Fibroblast of lung (primary cell): ENCODE data around the gene JAK2. TPM values are rescaled to one million over a fixed set of nuclear protein-coding genes. Genes with fewer than 3 reads are reported as not detected.
A peak's percentile ranks its signal among the peaks of the same experiment; 100 is the strongest.

Experiments
- DNase-seq, 2 donors: peaks; one replicate each; pipeline versions ENCODE4 v3.0.0 to v3.0.0-alpha.2; 2010; ENCODE audit warnings: low read depth in 2 of 2
- H2AFZ ChIP-seq: 2 replicates; pipeline ENCODE4 v1.5.1; 2012; ENCODE audit warnings: low read length, control low read depth, inconsistent platforms
- H3K27ac ChIP-seq: 2 replicates; pipeline ENCODE4 v1.5.1; 2011; ENCODE audit warnings: low read length, control low read depth; ENCODE audit not compliant: insufficient read depth
- H3K27me3 ChIP-seq: 2 replicates; pipeline ENCODE4 v1.5.1; 2011; ENCODE audit warnings: mild to moderate bottlenecking, low read length; ENCODE audit not compliant: control insufficient read depth, insufficient read depth
- H3K36me3 ChIP-seq: 2 replicates; pipeline ENCODE4 v1.5.1; 2011; ENCODE audit warnings: low read length; ENCODE audit not compliant: control insufficient read depth, insufficient read depth
- H3K4me1 ChIP-seq: 2 replicates; pipeline ENCODE4 v1.5.1; 2011; ENCODE audit warnings: low read length; ENCODE audit not compliant: control insufficient read depth, insufficient read depth; ENCODE audit errors: extremely low read depth
- H3K4me2 ChIP-seq: 2 replicates; pipeline ENCODE4 v1.5.1; 2011; ENCODE audit warnings: low read length, control low read depth; ENCODE audit not compliant: insufficient read depth; ENCODE audit errors: extremely low read depth
- H3K4me3 ChIP-seq, 4 experiments: fragments of 200-600 bp in 1 of 4; sonication (generic) in 1 of 4; replicated peaks in 1 of 4; 2 replicates each; pipeline ENCODE4 v1.5.1; 2011 to 2016; ENCODE audit warnings: low read length in 4 of 4, low read depth in 3 of 4, mild to moderate bottlenecking in 3 of 4, control low read depth in 2 of 4, inconsistent platforms in 1 of 4, mixed read lengths in 1 of 4; ENCODE audit not compliant: insufficient read depth in 1 of 4; ENCODE audit errors: control extremely low read depth in 1 of 4
- H3K79me2 ChIP-seq: 2 replicates; pipeline ENCODE4 v1.5.1; 2012; ENCODE audit warnings: mild to moderate bottlenecking, low read length, inconsistent platforms; ENCODE audit not compliant: control insufficient read depth, insufficient read depth
- H3K9ac ChIP-seq: 2 replicates; pipeline ENCODE4 v1.5.1; 2011; ENCODE audit warnings: mild to moderate bottlenecking, low read length, control low read depth; ENCODE audit not compliant: insufficient read depth
- H3K9me3 ChIP-seq: 2 replicates; pipeline ENCODE4 v1.5.1; 2012; ENCODE audit warnings: low read depth, low read length; ENCODE audit not compliant: control insufficient read depth, insufficient read depth
- H4K20me1 ChIP-seq: 2 replicates; pipeline ENCODE4 v1.5.1; 2011; ENCODE audit warnings: low read length; ENCODE audit not compliant: control insufficient read depth, insufficient read depth; ENCODE audit errors: extremely low read depth
- EZH2 ChIP-seq: IDR thresholded peaks from 2 replicates; pipeline ENCODE4 v1.5.1; 2012; ENCODE audit warnings: low read length, control low read depth, mild to moderate bottlenecking; ENCODE audit errors: missing control alignments
- polyA plus RNA-seq, 2 donors: library from polyadenylated mRNA; depleted of rRNA in 1 of 2; stranded (reverse) in 1 of 2; unstranded in 1 of 2; fragments of >200 nt; gene quantifications; 2 replicates each; pipeline ENCODE4 v1.2.1, GENCODE V29; 2011 to 2012; ENCODE audit warnings: missing spikeins in 1 of 2
- total RNA-seq: library from RNA; depleted of rRNA; stranded (reverse); fragments of >200 nt; gene quantifications from 2 replicates; pipeline ENCODE4 v1.2.1, GENCODE V29; 2014
- TF ChIP-seq, protein P1 (sequence below), 2 donors: IDR thresholded peaks in 1 of 2; conservative IDR thresholded peaks in 1 of 2; 1 replicate in 1 of 2; 2 replicates in 1 of 2; pipeline ENCODE4 v1.5.1; 2011 to 2012; ENCODE audit warnings: low read length in 2 of 2, control low read depth in 1 of 2, inconsistent platforms in 1 of 2, low read depth in 1 of 2, mild to moderate bottlenecking in 1 of 2

Gene JAK2
- total and polyA plus RNA-seq, 2 donors (not counting 1 experiment from before 2014, with no cell fraction given) = 5.0 to 13.4 TPM

DNA sequence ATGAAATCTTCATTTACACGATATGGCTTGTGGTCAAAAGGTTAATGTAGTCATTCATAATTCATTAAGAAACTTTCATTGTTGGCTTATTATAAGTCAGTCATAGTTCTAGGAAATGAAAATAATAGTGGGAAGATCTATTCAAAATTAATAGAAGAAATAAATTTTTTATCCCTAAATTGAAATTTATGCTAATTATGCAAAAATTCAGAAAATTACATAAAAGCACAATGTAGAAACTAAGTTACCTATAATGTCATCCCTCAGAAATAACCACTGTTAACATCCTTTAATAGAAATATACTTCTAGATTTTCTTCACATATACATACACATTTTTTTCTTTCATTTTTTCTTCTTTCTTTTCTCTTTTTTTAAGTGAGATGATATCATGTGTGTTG lies 15.9 kb upstream of the JAK2 start:
- Histone ChIP-seq H3K27ac (no peak overlapping the region), H4K20me1 (no peaks in the 10 kb centered on the region), H3K9ac (no peak overlapping the region), H3K4me1 (no peaks in the 10 kb centered on the region), H3K4me2 (no peak overlapping the region), H3K27me3 (no peaks in the 10 kb centered on the region), H3K9me3 (no peaks in the 10 kb centered on the region), H3K79me2 (no peaks in the 10 kb centered on the region), H3K36me3 (no peaks in the 10 kb centered on the region), H2AFZ (no peak overlapping the region), H3K4me3 (no peak overlapping the region)
- TF ChIP-seq, protein P1, sequence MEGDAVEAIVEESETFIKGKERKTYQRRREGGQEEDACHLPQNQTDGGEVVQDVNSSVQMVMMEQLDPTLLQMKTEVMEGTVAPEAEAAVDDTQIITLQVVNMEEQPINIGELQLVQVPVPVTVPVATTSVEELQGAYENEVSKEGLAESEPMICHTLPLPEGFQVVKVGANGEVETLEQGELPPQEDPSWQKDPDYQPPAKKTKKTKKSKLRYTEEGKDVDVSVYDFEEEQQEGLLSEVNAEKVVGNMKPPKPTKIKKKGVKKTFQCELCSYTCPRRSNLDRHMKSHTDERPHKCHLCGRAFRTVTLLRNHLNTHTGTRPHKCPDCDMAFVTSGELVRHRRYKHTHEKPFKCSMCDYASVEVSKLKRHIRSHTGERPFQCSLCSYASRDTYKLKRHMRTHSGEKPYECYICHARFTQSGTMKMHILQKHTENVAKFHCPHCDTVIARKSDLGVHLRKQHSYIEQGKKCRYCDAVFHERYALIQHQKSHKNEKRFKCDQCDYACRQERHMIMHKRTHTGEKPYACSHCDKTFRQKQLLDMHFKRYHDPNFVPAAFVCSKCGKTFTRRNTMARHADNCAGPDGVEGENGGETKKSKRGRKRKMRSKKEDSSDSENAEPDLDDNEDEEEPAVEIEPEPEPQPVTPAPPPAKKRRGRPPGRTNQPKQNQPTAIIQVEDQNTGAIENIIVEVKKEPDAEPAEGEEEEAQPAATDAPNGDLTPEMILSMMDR (conservative IDR thresholded peaks at IDR 0.05 in 1 of 2, IDR thresholded peaks at IDR 0.05 in 1 of 2; ENCODE audit: low read depth in 1 of 2, low read length in 2 of 2) = no peak
- no peak for TF ChIP-seq EZH2
- no peak for DNase-seq

DNA sequence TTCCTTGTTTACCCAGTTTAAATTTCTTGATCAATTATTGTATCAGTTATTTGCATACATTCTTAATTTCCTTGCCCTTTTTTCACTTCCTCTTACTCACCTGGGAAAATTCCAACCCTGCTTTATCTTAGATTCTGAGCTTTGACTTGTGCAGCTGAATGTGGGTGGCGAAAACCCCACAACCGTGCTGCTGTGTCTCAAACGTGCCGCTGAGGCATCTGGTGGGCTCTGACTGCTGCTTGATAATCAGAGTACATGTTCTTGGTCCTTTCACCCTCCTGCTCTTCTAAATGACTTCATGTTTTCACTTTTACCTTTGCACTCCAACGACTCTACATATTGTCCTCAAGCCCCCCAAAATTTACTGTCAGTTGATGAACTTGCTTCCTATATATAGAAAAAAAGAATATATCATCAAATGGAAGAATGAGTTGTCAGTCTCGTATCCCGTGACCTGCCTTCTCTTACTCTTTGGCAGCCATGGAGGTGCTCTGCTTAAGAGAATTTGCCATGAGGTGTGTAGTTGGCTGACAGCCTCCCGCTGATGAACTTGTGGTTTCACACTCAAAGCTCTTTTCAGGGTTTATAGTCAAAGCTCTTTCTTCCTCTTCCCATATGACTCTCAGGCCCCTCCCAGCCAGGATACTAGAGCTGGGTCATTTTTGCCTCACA lies 14.0 kb upstream of the JAK2 start:
- TF ChIP-seq, protein P1 (conservative IDR thresholded peaks at IDR 0.05 in 1 of 2, IDR thresholded peaks at IDR 0.05 in 1 of 2; ENCODE audit: low read depth in 1 of 2, low read length in 2 of 2) = no peak
- no peak for TF ChIP-seq EZH2
- H2AFZ ChIP-seq = no peak overlapping the region

GRCh38 chr9:4973246-4973645 lies 11.8 kb upstream of the JAK2 start:
- H3K4me1 ChIP-seq = no peaks in the 10 kb centered on the region
- no peak overlapping the region for H3K4me3 ChIP-seq
- no peaks in the 10 kb centered on the region for H3K9me3 ChIP-seq
- no peak overlapping the region for H3K9ac ChIP-seq
- no peaks in the 10 kb centered on the region for H3K79me2 ChIP-seq
- no peak overlapping the region for H3K4me2 ChIP-seq
- TF ChIP-seq, protein P1 (conservative IDR thresholded peaks at IDR 0.05 in 1 of 2, IDR thresholded peaks at IDR 0.05 in 1 of 2; ENCODE audit: low read depth in 1 of 2, low read length in 2 of 2) = no peak
- no peak for TF ChIP-seq EZH2
- DNase-seq = peak in 1 of 2 donors; percentile 73
- H3K36me3 ChIP-seq = no peaks in the 10 kb centered on the region
- H2AFZ ChIP-seq = no peak overlapping the region
- H4K20me1 ChIP-seq = no peaks in the 10 kb centered on the region
- H3K27me3 ChIP-seq = no peaks in the 10 kb centered on the region
- no peak overlapping the region for H3K27ac ChIP-seq

More for the DNA sequence above, 14.0 kb upstream of the JAK2 start:
- Histone ChIP-seq H4K20me1 (no peaks in the 10 kb centered on the region), H3K27me3 (no peaks in the 10 kb centered on the region), H3K9me3 (no peaks in the 10 kb centered on the region), H3K4me3 (no peak overlapping the region), H3K79me2 (no peaks in the 10 kb centered on the region), H3K4me1 (no peaks in the 10 kb centered on the region), H3K9ac (no peak overlapping the region), H3K27ac (no peak overlapping the region), H3K4me2 (no peak overlapping the region), H3K36me3 (no peaks in the 10 kb centered on the region)
- no peak for DNase-seq
